ENCODE results near the gene GABPB2. TPM values are rescaled to one million over a fixed set of nuclear protein-coding genes. Genes with fewer than 3 reads are reported as not detected.

The GABPB2 gene
- total and polyA plus RNA-seq, 2 of the 13 experiments (the other 11 are each of a cell fraction or from before 2014, with no cell fraction given) = 0.09 TPM; not detected in 1

DNA sequence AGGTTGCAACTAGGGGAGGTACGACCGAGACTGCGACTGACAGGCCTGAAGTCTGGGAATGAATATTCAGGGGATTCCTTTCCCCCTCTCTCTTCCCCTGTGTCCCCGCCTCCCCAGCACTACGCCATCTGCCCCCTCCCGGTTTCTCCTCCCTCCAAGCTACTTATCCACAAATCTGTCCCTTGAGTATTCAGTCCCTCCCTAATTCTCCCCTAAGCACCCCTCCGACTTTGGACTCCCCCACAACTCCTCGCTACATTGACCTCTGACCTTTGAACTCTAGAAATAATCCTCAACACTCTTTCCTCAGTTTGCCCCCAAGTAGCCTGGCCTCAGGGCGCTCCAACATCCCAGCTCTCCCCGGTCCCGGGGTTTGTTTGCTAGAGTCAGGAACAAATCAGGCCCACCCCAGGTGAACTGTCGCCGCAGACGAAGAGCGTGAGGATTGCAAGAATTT, 94.7 kb downstream of the GABPB2 start (continued):
- TF ChIP-seq, protein P1, sequence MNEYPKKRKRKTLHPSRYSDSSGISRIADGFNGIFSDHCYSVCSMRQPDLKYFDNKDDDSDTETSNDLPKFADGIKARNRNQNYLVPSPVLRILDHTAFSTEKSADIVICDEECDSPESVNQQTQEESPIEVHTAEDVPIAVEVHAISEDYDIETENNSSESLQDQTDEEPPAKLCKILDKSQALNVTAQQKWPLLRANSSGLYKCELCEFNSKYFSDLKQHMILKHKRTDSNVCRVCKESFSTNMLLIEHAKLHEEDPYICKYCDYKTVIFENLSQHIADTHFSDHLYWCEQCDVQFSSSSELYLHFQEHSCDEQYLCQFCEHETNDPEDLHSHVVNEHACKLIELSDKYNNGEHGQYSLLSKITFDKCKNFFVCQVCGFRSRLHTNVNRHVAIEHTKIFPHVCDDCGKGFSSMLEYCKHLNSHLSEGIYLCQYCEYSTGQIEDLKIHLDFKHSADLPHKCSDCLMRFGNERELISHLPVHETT (CRISPR knock-in tag; conservative IDR thresholded peaks at IDR 0.05) = no peak
- TF ChIP-seq, protein P2, sequence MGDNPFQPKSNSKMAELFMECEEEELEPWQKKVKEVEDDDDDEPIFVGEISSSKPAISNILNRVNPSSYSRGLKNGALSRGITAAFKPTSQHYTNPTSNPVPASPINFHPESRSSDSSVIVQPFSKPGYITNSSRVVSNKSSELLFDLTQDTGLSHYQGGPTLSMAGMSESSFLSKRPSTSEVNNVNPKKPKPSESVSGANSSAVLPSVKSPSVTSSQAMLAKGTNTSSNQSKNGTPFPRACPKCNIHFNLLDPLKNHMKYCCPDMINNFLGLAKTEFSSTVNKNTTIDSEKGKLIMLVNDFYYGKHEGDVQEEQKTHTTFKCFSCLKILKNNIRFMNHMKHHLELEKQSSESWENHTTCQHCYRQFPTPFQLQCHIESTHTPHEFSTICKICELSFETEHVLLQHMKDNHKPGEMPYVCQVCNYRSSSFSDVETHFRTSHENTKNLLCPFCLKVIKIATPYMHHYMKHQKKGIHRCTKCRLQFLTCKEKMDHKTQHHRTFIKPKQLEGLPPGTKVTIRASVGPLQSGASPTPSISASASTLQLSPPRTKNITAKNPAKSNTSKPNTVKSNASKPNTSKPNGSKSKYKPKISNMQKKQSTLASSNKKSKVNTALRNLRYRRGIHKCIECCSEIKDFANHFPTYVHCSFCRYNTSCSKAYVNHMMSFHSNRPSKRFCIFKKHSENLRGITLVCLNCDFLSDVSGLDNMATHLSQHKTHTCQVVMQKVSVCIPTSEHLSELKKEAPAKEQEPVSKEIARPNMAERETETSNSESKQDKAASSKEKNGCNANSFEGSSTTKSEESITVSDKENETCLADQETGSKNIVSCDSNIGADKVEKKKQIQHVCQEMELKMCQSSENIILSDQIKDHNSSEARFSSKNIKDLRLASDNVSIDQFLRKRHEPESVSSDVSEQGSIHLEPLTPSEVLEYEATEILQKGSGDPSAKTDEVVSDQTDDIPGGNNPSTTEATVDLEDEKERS (CRISPR knock-in tag; IDR thresholded peaks at IDR 0.05) = peak; percentile 45; the same call in 1 of the 2 replicates
- TF ChIP-seq TBL1XR1 (IDR thresholded peaks at IDR 0.05; ENCODE audit: borderline replicate concordance, low read length, partially characterized antibody) = no peak
- TF ChIP-seq, protein P3, sequence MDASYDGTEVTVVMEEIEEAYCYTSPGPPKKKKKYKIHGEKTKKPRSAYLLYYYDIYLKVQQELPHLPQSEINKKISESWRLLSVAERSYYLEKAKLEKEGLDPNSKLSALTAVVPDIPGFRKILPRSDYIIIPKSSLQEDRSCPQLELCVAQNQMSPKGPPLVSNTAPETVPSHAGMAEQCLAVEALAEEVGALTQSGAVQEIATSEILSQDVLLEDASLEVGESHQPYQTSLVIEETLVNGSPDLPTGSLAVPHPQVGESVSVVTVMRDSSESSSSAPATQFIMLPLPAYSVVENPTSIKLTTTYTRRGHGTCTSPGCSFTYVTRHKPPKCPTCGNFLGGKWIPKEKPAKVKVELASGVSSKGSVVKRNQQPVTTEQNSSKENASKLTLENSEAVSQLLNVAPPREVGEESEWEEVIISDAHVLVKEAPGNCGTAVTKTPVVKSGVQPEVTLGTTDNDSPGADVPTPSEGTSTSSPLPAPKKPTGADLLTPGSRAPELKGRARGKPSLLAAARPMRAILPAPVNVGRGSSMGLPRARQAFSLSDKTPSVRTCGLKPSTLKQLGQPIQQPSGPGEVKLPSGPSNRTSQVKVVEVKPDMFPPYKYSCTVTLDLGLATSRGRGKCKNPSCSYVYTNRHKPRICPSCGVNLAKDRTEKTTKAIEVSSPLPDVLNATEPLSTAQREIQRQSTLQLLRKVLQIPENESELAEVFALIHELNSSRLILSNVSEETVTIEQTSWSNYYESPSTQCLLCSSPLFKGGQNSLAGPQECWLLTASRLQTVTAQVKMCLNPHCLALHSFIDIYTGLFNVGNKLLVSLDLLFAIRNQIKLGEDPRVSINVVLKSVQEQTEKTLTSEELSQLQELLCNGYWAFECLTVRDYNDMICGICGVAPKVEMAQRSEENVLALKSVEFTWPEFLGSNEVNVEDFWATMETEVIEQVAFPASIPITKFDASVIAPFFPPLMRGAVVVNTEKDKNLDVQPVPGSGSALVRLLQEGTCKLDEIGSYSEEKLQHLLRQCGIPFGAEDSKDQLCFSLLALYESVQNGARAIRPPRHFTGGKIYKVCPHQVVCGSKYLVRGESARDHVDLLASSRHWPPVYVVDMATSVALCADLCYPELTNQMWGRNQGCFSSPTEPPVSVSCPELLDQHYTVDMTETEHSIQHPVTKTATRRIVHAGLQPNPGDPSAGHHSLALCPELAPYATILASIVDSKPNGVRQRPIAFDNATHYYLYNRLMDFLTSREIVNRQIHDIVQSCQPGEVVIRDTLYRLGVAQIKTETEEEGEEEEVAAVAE (CRISPR knock-in tag; IDR thresholded peaks at IDR 0.05; ENCODE audit: borderline replicate concordance) = no peak
- TF ChIP-seq ZNF225 (CRISPR knock-in tag; IDR thresholded peaks at IDR 0.05) = peak; percentile 56; the same call in 1 of the 2 replicates
- TF ChIP-seq NR2C2 (CRISPR knock-in tag; IDR thresholded peaks at IDR 0.05; ENCODE audit: borderline replicate concordance) = peak; percentile 97; the same call in 1 of the 2 replicates
- TF ChIP-seq PHF5A (CRISPR knock-in tag; IDR thresholded peaks at IDR 0.05; ENCODE audit: low read depth, unreplicated experiment) = no peak
- TF ChIP-seq ZNF577 (CRISPR knock-in tag; IDR thresholded peaks at IDR 0.05; ENCODE audit: borderline replicate concordance, low read depth) = 0 out of 2 replicates have a peak, but pooled peaks have one; percentile 56
- peak in 1 of 2 experiments; percentile 46; a peak in 1 of 4 replicates for TF ChIP-seq POLR2A (IDR thresholded peaks at IDR 0.05; ENCODE audit: insufficient read depth in 1 of 2, low read depth in 2 of 2, low read length in 2 of 2)
- TF ChIP-seq ZNF430 (CRISPR knock-in tag; IDR thresholded peaks at IDR 0.05) = 0 out of 2 replicates have a peak, but pooled peaks have one; percentile 1
- peak; percentile 75 for TF ChIP-seq NR2F6 (IDR thresholded peaks at IDR 0.05)
- TF ChIP-seq NR2F6 (CRISPR knock-in tag; IDR thresholded peaks at IDR 0.05) = no peak; the same call in 1 of the 2 replicates
- no peak for TF ChIP-seq NR3C1 (CRISPR knock-in tag; IDR thresholded peaks at IDR 0.05)
- no peak; the same call in 1 of the 2 replicates for TF ChIP-seq PAWR (CRISPR knock-in tag; IDR thresholded peaks at IDR 0.05; ENCODE audit: borderline replicate concordance)
- peak; percentile 31 for TF ChIP-seq RBM39 (IDR thresholded peaks at IDR 0.05; ENCODE audit: low read depth, low read length, poor library complexity, severe bottlenecking)
- TF ChIP-seq, protein P4, sequence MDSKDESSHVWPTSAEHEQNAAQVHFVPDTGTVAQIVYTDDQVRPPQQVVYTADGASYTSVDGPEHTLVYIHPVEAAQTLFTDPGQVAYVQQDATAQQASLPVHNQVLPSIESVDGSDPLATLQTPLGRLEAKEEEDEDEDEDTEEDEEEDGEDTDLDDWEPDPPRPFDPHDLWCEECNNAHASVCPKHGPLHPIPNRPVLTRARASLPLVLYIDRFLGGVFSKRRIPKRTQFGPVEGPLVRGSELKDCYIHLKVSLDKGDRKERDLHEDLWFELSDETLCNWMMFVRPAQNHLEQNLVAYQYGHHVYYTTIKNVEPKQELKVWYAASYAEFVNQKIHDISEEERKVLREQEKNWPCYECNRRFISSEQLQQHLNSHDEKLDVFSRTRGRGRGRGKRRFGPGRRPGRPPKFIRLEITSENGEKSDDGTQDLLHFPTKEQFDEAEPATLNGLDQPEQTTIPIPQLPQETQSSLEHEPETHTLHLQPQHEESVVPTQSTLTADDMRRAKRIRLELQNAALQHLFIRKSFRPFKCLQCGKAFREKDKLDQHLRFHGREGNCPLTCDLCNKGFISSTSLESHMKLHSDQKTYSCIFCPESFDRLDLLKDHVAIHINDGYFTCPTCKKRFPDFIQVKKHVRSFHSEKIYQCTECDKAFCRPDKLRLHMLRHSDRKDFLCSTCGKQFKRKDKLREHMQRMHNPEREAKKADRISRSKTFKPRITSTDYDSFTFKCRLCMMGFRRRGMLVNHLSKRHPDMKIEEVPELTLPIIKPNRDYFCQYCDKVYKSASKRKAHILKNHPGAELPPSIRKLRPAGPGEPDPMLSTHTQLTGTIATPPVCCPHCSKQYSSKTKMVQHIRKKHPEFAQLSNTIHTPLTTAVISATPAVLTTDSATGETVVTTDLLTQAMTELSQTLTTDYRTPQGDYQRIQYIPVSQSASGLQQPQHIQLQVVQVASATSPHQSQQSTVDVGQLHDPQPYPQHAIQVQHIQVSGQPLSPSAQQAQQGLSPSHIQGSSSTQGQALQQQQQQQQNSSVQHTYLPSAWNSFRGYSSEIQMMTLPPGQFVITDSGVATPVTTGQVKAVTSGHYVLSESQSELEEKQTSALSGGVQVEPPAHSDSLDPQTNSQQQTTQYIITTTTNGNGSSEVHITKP (CRISPR knock-in tag; IDR thresholded peaks at IDR 0.05; ENCODE audit: low read depth) = peak; percentile 70
